ENCODE data around the gene CD7.

CD7 gene

DNA sequence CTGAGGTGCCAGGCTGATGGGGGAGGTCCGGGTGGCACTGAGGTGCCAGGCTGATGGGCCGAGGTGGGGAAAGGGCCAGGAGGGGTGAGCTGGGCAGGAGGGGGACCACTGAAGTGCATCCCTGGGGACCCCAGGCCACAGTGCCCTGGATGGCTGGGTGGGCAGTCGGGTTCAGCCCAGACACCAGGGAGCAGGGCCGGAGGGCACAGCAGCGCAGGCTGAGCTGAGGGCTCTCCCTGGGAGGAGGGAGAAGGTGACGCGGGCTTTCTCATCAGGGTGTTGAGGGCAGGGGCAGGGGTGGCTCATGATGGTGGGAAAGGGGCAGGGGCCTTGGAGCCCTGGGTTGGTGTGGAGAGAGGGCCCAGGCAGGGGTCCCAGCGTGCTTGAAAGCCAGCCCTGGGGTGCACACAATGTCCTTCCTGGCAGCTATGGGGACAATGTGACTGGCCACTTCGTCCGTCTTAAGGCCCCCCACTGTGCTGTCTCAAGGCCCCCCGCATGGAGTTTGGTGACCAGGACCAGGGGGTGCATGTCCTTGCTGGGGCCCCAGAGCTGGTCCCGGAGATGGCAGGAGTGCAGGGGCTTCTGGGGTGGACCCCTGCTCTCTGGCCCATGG, 16.0 kb downstream of the CD7 start:
- Histone ChIP-seq H3K27ac (no peak overlapping the region; the same call in 1 of the 2 replicates), H3K27me3 (ENCODE audit: insufficient read depth, low read depth, severe bottlenecking) (no peaks in the 10 kb centered on the region), H3K9me3 (ENCODE audit: severe bottlenecking) (no peaks in the 10 kb centered on the region), H3K4me3 (ENCODE audit: low read depth, low read length) (no peak overlapping the region), H3K36me3 (no peaks in the 10 kb centered on the region)
- no peak for DNase-seq
- TF ChIP-seq, protein P1, sequence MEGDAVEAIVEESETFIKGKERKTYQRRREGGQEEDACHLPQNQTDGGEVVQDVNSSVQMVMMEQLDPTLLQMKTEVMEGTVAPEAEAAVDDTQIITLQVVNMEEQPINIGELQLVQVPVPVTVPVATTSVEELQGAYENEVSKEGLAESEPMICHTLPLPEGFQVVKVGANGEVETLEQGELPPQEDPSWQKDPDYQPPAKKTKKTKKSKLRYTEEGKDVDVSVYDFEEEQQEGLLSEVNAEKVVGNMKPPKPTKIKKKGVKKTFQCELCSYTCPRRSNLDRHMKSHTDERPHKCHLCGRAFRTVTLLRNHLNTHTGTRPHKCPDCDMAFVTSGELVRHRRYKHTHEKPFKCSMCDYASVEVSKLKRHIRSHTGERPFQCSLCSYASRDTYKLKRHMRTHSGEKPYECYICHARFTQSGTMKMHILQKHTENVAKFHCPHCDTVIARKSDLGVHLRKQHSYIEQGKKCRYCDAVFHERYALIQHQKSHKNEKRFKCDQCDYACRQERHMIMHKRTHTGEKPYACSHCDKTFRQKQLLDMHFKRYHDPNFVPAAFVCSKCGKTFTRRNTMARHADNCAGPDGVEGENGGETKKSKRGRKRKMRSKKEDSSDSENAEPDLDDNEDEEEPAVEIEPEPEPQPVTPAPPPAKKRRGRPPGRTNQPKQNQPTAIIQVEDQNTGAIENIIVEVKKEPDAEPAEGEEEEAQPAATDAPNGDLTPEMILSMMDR (IDR thresholded peaks at IDR 0.05; ENCODE audit: low read depth, low read length): no peak

DNA sequence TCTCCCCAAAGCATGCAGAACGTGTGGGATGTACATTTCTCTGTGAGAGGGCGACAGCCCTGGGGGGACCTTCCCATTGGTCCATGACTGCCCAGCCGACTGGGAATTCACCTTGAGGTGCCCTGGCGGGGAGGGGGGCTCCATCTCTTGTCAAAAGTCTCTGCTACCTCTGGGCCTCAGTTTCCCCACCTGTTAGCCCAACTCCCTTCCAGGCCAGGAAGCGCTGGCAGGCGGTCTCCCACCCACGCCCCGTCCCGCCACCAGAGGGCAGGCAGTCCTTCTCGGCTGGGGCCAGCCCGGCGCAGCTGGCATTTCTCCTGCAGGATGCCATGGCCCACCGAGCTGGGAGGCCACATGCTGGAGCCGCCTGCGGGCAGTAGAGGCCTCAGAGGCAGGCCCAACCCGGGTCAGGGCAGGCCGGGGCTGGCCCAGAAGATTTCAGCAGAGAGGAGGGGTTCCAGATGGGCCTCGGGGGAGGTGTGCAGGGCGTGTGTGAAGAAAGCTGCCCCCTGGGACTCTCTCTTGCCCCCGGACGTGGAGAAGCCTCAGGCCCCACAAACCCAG, 16.6 kb downstream of the CD7 start:
- no peaks in the 10 kb centered on the region for H3K36me3 ChIP-seq
- H3K27me3 ChIP-seq (ENCODE audit: insufficient read depth, low read depth, severe bottlenecking): no peaks in the 10 kb centered on the region
- peak; percentile 84 for DNase-seq
- no peak overlapping the region; the same call in 1 of the 2 replicates for H3K27ac ChIP-seq
- TF ChIP-seq, protein P1 (IDR thresholded peaks at IDR 0.05; ENCODE audit: low read depth, low read length): peak; percentile 94
- no peak overlapping the region for H3K4me3 ChIP-seq (ENCODE audit: low read depth, low read length)
- H3K9me3 ChIP-seq (ENCODE audit: severe bottlenecking): no peaks in the 10 kb centered on the region

DNA sequence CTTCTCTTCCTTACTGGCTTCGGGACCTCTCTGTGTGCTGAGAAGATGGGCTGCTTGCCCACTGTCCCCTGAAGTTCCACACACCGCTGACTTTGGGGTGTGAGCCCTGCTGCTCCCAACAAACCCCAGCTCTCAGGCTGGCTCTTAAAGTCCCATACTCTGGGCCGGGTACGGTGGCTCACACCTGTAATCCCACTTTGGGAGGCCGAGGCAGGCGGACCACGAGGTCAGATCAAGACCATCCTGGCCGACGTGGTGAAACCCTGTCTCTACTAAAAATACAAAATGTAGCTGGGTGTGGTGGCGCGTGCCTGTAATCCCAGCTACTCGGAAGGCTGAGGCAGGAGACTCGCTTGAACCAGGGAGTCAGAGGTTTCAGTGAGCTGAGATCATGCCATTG, 17.2 kb downstream of the CD7 start:
- TF ChIP-seq, protein P1 (IDR thresholded peaks at IDR 0.05; ENCODE audit: low read depth, low read length): no peak
- Histone ChIP-seq H3K27me3 (ENCODE audit: insufficient read depth, low read depth, severe bottlenecking) (no peaks in the 10 kb centered on the region), H3K9me3 (ENCODE audit: severe bottlenecking) (no peaks in the 10 kb centered on the region), H3K36me3 (no peaks in the 10 kb centered on the region), H3K4me3 (ENCODE audit: low read depth, low read length) (no peak overlapping the region), H3K27ac (no peak overlapping the region)
- DNase-seq: no peak

DNA sequence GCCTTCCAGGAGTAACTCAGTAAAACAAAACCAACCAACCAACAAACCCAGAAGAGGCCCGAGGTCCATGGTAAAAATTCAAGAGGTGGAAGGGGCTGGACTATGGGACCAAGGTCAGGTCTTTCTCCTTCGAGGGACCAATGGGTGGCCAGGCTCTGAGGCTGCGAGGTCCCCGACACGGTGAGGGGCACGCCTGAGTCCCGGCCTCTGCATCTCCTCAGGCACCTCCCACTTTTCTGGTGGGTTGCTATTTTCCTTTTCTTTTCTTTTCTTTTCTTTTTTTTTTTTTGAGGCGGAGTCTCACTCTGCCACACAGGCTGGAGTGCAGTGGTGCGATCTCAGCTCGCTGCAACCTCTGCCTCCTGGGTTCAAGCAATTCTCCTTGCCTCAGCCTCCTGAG, 18.0 kb downstream of the CD7 start:
- no peak for DNase-seq
- Histone ChIP-seq H3K9me3 (ENCODE audit: severe bottlenecking) (no peaks in the 10 kb centered on the region), H3K36me3 (no peaks in the 10 kb centered on the region), H3K4me3 (ENCODE audit: low read depth, low read length) (no peak overlapping the region), H3K27me3 (ENCODE audit: insufficient read depth, low read depth, severe bottlenecking) (no peaks in the 10 kb centered on the region), H3K27ac (no peak overlapping the region)
- TF ChIP-seq, protein P1 (IDR thresholded peaks at IDR 0.05; ENCODE audit: low read depth, low read length): no peak

DNA sequence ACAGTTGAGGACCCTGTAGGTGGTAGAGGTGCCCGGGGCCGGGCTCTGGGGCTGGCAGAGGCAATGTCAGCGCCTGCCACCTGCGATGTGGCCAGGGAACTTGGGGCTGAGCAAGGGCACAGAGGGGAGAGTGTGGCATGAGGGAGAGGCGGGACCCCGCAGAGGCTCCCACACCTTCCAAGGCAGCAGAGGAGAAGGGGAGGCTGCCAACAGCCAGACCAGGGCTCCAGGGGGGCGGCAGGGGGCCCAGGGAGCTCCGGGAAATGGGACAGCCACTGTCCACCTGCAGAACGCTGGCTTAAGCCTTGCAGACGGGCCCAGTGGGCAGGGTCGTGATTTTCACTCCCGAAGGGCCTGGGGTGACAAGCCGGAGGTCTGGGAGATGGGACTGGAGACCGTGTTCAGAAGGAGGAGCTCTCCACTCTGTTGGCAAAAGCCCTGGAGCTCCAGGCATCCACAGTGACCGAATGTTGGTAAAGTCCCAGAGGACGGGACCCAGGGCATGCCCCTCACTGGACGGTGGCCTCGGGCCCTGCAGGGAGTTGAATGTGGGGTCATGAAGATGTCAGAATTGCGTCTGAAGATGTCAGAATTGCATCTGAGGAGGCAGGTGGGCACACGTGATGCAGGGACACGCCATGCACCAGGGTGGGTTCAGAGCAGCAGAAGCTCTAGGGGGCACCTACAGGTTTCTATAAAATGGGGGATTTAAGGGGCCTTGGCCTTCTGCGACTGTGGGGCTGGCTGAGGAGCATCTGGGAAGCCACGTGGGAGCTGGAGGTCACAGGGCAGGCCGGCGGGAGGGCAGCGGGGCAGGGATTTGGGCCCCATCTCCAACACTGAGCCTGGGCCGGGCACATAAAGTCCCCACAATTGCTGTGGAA, 18.6 kb downstream of the CD7 start:
- TF ChIP-seq, protein P1 (IDR thresholded peaks at IDR 0.05; ENCODE audit: low read depth, low read length): no peak
- Histone ChIP-seq H3K9me3 (ENCODE audit: severe bottlenecking) (no peaks in the 10 kb centered on the region), H3K36me3 (no peaks in the 10 kb centered on the region), H3K27ac (no peak overlapping the region), H3K27me3 (ENCODE audit: insufficient read depth, low read depth, severe bottlenecking) (no peaks in the 10 kb centered on the region), H3K4me3 (ENCODE audit: low read depth, low read length) (no peak overlapping the region)
- no peak for DNase-seq
